ENCODE results near the gene SLC35B2. TPM values are rescaled to one million over a fixed set of nuclear protein-coding genes. Genes with fewer than 3 reads are reported as not detected.

SLC35B2 gene
- total and polyA plus RNA-seq, 2 donors (not counting 1 experiment from before 2014, with no cell fraction given): 88.4 to 89.4 TPM

DNA sequence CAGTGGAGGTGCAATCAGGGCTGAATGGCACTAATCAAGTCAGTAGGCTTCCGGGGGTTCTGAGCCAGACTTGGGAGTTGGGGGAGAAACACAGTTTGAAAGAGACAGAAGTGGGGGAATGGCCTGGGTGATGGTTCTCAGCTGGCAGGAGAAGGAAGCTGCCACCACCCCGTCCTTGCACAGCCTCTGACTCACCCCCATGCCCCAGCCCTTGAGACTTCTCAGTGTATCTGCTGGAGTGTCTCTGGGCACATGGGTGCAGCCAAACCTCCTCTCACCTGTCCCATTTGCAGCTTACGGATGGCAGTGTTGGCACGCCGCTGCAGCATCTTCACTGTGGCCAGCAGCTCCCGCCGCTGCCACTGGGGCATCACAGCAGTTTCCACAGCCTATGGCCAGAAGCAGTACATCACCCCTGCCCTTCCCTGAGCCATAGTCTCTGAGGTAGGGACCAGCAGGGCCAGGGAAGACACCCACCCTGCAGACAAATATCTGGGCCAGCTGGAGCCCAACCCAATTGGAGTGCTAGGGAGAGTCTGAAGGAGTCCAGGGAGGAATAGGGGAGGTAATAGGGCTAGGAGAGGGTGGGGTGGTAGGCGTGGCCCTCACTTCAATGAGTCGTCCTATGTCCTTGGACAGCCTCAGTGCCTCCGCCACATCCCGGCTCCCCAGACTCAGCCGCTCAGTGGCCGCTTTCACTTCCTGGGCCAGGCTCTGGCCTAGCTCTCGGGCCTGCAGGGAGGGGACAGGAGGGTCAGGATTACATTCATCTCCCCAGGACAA, 44.6 kb upstream of the SLC35B2 start:
- peaks cover 32% of the 10 kb centered on the region for H3K36me3 ChIP-seq (ENCODE audit: control insufficient read depth, insufficient read depth, low read length)

DNA sequence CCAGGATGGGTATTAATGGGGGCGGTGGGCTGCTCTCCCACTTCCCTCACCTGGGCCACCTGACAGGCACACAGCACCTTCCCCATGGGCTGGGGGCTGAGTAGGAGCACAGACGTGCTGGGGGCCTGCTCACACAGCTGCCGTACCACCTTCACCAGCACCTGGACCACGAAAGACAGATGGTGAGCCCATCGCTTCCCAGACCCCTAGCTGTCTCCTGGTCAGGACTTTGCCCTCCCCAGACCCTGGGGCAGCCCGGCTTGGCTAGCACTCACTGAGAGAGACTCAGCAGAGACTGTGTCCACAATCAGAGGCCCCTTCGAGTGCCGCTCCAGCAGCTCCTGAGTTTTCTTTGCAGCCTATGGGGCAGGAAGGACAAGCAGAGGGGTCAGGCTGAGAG, 43.8 kb upstream of the SLC35B2 start:
- Histone ChIP-seq H3K4me3 (replicated peaks in 1 of 4; ENCODE audit: control extremely low read depth in 1 of 4, insufficient read depth in 1 of 4, low read depth in 3 of 4, low read length in 4 of 4) (no peak overlapping the region), H3K27ac (ENCODE audit: insufficient read depth, low read length) (no peak overlapping the region), H2AFZ (ENCODE audit: low read length) (no peak overlapping the region), H3K79me2 (ENCODE audit: control insufficient read depth, insufficient read depth, low read length) (no peaks in the 10 kb centered on the region), H3K9me3 (ENCODE audit: control insufficient read depth, insufficient read depth, low read depth, low read length) (no peaks in the 10 kb centered on the region), H4K20me1 (ENCODE audit: control insufficient read depth, extremely low read depth, insufficient read depth, low read length) (no peaks in the 10 kb centered on the region), H3K4me2 (ENCODE audit: extremely low read depth, insufficient read depth, low read length) (no peak overlapping the region), H3K9ac (ENCODE audit: insufficient read depth, low read length) (no peak overlapping the region), H3K36me3 (ENCODE audit: control insufficient read depth, insufficient read depth, low read length) (peaks cover 29% of the 10 kb centered on the region), H3K27me3 (ENCODE audit: control insufficient read depth, insufficient read depth, low read length) (peaks cover 20% of the 10 kb centered on the region), H3K4me1 (ENCODE audit: control insufficient read depth, extremely low read depth, insufficient read depth, low read length) (no peaks in the 10 kb centered on the region)
- DNase-seq (ENCODE audit: low read depth in 2 of 2): no peak
- no peak for TF ChIP-seq EZH2 (IDR thresholded peaks at IDR 0.05; ENCODE audit: low read length, missing control alignments)
- TF ChIP-seq, protein P1, sequence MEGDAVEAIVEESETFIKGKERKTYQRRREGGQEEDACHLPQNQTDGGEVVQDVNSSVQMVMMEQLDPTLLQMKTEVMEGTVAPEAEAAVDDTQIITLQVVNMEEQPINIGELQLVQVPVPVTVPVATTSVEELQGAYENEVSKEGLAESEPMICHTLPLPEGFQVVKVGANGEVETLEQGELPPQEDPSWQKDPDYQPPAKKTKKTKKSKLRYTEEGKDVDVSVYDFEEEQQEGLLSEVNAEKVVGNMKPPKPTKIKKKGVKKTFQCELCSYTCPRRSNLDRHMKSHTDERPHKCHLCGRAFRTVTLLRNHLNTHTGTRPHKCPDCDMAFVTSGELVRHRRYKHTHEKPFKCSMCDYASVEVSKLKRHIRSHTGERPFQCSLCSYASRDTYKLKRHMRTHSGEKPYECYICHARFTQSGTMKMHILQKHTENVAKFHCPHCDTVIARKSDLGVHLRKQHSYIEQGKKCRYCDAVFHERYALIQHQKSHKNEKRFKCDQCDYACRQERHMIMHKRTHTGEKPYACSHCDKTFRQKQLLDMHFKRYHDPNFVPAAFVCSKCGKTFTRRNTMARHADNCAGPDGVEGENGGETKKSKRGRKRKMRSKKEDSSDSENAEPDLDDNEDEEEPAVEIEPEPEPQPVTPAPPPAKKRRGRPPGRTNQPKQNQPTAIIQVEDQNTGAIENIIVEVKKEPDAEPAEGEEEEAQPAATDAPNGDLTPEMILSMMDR (conservative IDR thresholded peaks at IDR 0.05 in 1 of 2, IDR thresholded peaks at IDR 0.05 in 1 of 2; ENCODE audit: low read depth in 1 of 2, low read length in 2 of 2): no peak

More for the DNA sequence above, 44.6 kb upstream of the SLC35B2 start:
- no peak overlapping the region for H3K4me2 ChIP-seq (ENCODE audit: extremely low read depth, insufficient read depth, low read length)
- H3K9me3 ChIP-seq (ENCODE audit: control insufficient read depth, insufficient read depth, low read depth, low read length): no peaks in the 10 kb centered on the region
- H3K27me3 ChIP-seq (ENCODE audit: control insufficient read depth, insufficient read depth, low read length): peaks cover 11% of the 10 kb centered on the region
- H3K4me3 ChIP-seq (replicated peaks in 1 of 4; ENCODE audit: control extremely low read depth in 1 of 4, insufficient read depth in 1 of 4, low read depth in 3 of 4, low read length in 4 of 4): no peak overlapping the region
- TF ChIP-seq EZH2 (IDR thresholded peaks at IDR 0.05; ENCODE audit: low read length, missing control alignments): no peak
- TF ChIP-seq, protein P1 (conservative IDR thresholded peaks at IDR 0.05 in 1 of 2, IDR thresholded peaks at IDR 0.05 in 1 of 2; ENCODE audit: low read depth in 1 of 2, low read length in 2 of 2): no peak
- H3K4me1 ChIP-seq (ENCODE audit: control insufficient read depth, extremely low read depth, insufficient read depth, low read length): no peaks in the 10 kb centered on the region
- no peaks in the 10 kb centered on the region for H3K79me2 ChIP-seq (ENCODE audit: control insufficient read depth, insufficient read depth, low read length)
- H3K27ac ChIP-seq (ENCODE audit: insufficient read depth, low read length): no peak overlapping the region
- no peak for DNase-seq (ENCODE audit: low read depth in 2 of 2)
- no peaks in the 10 kb centered on the region for H4K20me1 ChIP-seq (ENCODE audit: control insufficient read depth, extremely low read depth, insufficient read depth, low read length)
- H2AFZ ChIP-seq (ENCODE audit: low read length): no peak overlapping the region
- no peak overlapping the region for H3K9ac ChIP-seq (ENCODE audit: insufficient read depth, low read length)

DNA sequence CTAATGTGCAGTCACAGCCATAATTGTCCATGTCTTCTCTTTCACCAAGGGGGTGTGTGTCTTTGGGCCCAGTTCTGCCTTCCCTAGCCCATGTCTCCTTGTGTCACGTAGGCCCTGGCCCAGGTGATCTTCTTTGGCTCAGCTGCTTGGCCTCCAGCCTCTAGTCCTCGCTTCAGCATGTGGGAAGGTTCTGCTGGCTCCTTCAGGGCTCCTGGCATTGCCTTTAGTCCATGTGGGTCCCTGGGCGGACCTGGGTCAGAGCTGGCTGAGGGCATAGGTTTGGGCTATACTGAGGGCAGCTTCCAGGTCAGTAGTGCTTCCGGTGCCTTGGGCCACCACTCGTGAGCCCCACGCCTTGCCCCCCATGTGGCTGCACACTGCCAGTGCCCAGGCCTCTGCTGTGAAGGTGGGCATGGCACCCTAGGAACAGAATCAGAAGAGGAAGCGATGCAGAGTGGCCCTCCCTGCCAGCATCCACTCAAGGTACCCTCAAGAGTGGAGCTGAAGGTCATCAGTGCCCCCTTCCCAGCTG, 43.0 kb upstream of the SLC35B2 start:
- H3K9ac ChIP-seq (ENCODE audit: insufficient read depth, low read length): no peak overlapping the region
- no peaks in the 10 kb centered on the region for H3K9me3 ChIP-seq (ENCODE audit: control insufficient read depth, insufficient read depth, low read depth, low read length)
- peaks cover 27% of the 10 kb centered on the region for H3K27me3 ChIP-seq (ENCODE audit: control insufficient read depth, insufficient read depth, low read length)
- no peaks in the 10 kb centered on the region for H3K79me2 ChIP-seq (ENCODE audit: control insufficient read depth, insufficient read depth, low read length)
- H3K4me1 ChIP-seq (ENCODE audit: control insufficient read depth, extremely low read depth, insufficient read depth, low read length): no peaks in the 10 kb centered on the region
- H2AFZ ChIP-seq (ENCODE audit: low read length): no peak overlapping the region
- no peak for DNase-seq (ENCODE audit: low read depth in 2 of 2)
- peaks cover 25% of the 10 kb centered on the region for H3K36me3 ChIP-seq (ENCODE audit: control insufficient read depth, insufficient read depth, low read length)
- no peaks in the 10 kb centered on the region for H4K20me1 ChIP-seq (ENCODE audit: control insufficient read depth, extremely low read depth, insufficient read depth, low read length)
- no peak for TF ChIP-seq EZH2 (IDR thresholded peaks at IDR 0.05; ENCODE audit: low read length, missing control alignments)
- no peak overlapping the region for H3K4me3 ChIP-seq (replicated peaks in 1 of 4; ENCODE audit: control extremely low read depth in 1 of 4, insufficient read depth in 1 of 4, low read depth in 3 of 4, low read length in 4 of 4)
- no peak overlapping the region for H3K27ac ChIP-seq (ENCODE audit: insufficient read depth, low read length)
- H3K4me2 ChIP-seq (ENCODE audit: extremely low read depth, insufficient read depth, low read length): no peak overlapping the region
